Activated CD4-positive, alpha-beta T cell treated with anti-CD3 and anti-CD28 coated beads for 24 hours (primary cell): Measurements from ENCODE around the gene CDC40.
"Not testable (repeated sequence)": the region's sequence is repeated elsewhere in the genome, so short reads cannot be mapped to it uniquely, and the experiment has no call there.

ENCODE experiments used
- DNase-seq, 2 donors: peaks; one replicate each; pipeline ENCODE4 v3.0.0-alpha.2; 2020; ENCODE audit warnings: low read depth in 2 of 2

The CDC40 gene

DNA sequence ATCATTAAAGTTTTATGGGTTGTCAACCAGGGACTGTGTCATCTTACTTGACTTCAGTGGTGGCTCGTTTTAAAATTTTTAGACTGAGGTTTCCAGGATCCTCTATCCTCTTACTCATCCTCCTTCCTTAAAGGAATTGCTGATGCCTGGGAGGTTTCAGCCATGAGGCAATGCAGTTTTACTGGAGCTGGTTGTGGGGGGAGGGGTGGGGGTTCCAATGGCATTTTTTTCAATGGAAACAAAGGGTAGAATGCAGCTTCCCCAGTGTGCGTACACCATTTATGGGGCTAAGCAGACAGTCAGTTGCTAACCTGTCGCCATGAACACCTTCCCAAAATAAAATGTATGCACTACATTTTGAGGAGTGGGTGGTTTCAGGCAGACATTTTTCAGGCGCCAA is 89.9 kb downstream of the CDC40 start:
- no peak for DNase-seq

DNA sequence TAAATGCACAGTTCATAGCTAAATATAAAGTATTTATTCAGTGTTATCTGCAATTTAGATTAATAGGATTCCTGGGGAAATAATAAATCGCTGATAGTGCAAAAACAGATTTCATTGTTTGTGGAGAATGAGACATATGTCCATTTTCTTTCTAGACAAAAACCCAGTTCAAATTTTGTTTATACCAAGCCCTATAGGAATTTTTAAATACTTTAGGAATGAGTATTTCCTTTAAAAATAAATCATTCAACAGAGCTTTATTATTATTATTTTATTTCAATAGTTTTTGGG is 91.5 kb downstream of the CDC40 start:
- DNase-seq: no peak

DNA sequence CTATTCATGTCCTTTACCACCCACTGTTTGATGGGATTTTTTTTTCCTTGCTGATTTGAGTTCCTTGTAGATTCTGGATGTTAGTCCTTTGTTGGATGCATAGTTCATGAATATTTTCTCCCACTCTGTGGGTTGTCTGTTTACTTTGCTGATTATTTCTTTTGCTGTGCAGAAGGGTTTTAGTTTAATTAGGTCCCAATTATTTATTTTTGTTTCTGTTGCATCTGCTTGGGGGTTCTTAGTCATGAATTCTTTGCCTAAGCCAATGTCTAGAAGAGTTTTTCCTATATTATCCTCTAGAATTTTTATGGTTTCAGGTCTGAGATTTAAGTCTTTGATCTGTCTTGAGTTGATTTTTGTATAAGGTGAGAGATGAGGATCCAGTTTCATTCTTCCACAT is 92.6 kb downstream of the CDC40 start:
- not testable (repeated sequence) for DNase-seq

DNA sequence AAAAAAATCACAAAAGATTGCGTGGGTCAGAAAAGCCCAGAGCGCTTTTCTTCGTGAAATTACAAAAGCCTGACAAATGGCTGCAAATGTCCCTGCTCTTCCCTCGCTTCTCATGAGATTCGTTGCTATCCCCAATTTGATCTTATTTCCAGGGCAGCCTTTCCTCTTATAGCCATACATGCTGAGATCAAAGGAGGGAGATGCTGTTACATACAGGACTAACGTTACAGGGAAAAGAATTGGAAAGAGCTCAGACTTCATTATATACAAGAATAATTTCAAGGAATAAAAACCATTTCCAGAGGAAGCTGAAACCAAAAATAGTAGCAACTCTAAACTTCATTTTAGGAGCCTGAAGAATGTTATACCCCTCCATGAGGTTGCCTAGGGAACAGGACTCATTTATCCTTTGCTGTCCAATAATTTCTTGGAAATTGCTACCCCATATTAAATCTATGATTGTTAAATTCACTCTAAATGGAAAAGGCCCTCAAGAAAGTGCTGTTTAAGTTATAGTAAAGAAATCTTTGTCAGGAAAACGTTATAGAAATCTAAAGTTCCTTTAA is 97.0 kb downstream of the CDC40 start:
- no peak for DNase-seq
